ENCODE measurements around the gene RBFOX1. TPM values are rescaled to one million over a fixed set of nuclear protein-coding genes. Genes with fewer than 3 reads are reported as not detected.

RBFOX1 gene
- not detected in 2 replicates for total RNA-seq

- Mint-ChIP-seq H3K27me3 (no peaks in the 10 kb centered on the region), H3K27ac (no peak within 1 kb of the TSS), H3K4me3 (no peak within 1 kb of the TSS), H3K36me3 (ENCODE audit: low read depth) (no peaks in the 10 kb centered on the region), H3K9me3 (peaks cover 10% of the 10 kb centered on the region), H3K4me1 (no peaks in the 10 kb centered on the region)
- no peak for DNase-seq
- intact Hi-C loops (cut with micrococcal nuclease), result no loop called here
Measured at GRCh38 chr16:7332611-7333010, at the start of gene RBFOX1. RBFOX1 (plus strand) TSS chr16:7332845.

GRCh38 chr16:7284780-7285179 is 47.9 kb upstream of the RBFOX1 start:
- Mint-ChIP-seq H3K27ac (no peak overlapping the region), H3K4me1 (no peaks in the 10 kb centered on the region), H3K36me3 (ENCODE audit: low read depth) (no peaks in the 10 kb centered on the region), H3K27me3 (no peaks in the 10 kb centered on the region), H3K9me3 (peaks cover 20% of the 10 kb centered on the region), H3K4me3 (no peak overlapping the region)
- DNase-seq, result no peak
- intact Hi-C loops (cut with micrococcal nuclease), result no loop called here

GRCh38 chr16:7285520-7285919 is 47.1 kb upstream of the RBFOX1 start:
- intact Hi-C loops (cut with micrococcal nuclease), result no loop called here
- H3K9me3 Mint-ChIP-seq, result peaks cover 20% of the 10 kb centered on the region
- H3K4me3 Mint-ChIP-seq, result no peak overlapping the region
- H3K27ac Mint-ChIP-seq, result no peak overlapping the region
- H3K27me3 Mint-ChIP-seq, result no peaks in the 10 kb centered on the region
- no peaks in the 10 kb centered on the region for H3K4me1 Mint-ChIP-seq
- no peaks in the 10 kb centered on the region for H3K36me3 Mint-ChIP-seq (ENCODE audit: low read depth)
- no peak for DNase-seq

GRCh38 chr16:7289299-7289698 is 43.3 kb upstream of the RBFOX1 start:
- Mint-ChIP-seq H3K4me1 (no peaks in the 10 kb centered on the region), H3K36me3 (ENCODE audit: low read depth) (no peaks in the 10 kb centered on the region), H3K27ac (no peak overlapping the region), H3K4me3 (no peak overlapping the region), H3K27me3 (no peaks in the 10 kb centered on the region), H3K9me3 (peaks cover 8% of the 10 kb centered on the region)
- intact Hi-C loops (cut with micrococcal nuclease), result no loop called here
- DNase-seq, result no peak

GRCh38 chr16:7290682-7291081 is 42.0 kb upstream of the RBFOX1 start:
- H3K4me3 Mint-ChIP-seq, result no peak overlapping the region
- peaks cover 8% of the 10 kb centered on the region for H3K9me3 Mint-ChIP-seq

GRCh38 chr16:7294020-7294419 is 38.6 kb upstream of the RBFOX1 start:
- Mint-ChIP-seq H3K4me3 (no peak overlapping the region), H3K36me3 (ENCODE audit: low read depth) (no peaks in the 10 kb centered on the region), H3K27me3 (no peaks in the 10 kb centered on the region), H3K9me3 (peaks cover 7% of the 10 kb centered on the region), H3K27ac (no peak overlapping the region), H3K4me1 (no peaks in the 10 kb centered on the region)
- DNase-seq, result no peak
- intact Hi-C loops (cut with micrococcal nuclease), result no loop called here

More at GRCh38 chr16:7290682-7291081, 42.0 kb upstream of the RBFOX1 start:
- Mint-ChIP-seq H3K27ac (no peak overlapping the region), H3K36me3 (ENCODE audit: low read depth) (no peaks in the 10 kb centered on the region), H3K4me1 (no peaks in the 10 kb centered on the region), H3K27me3 (no peaks in the 10 kb centered on the region)
- intact Hi-C loops (cut with micrococcal nuclease), result no loop called here
- no peak for DNase-seq

- Mint-ChIP-seq H3K36me3 (ENCODE audit: low read depth) (no peaks in the 10 kb centered on the region), H3K4me1 (no peaks in the 10 kb centered on the region), H3K27ac (no peak overlapping the region), H3K4me3 (no peak overlapping the region), H3K9me3 (peaks cover 8% of the 10 kb centered on the region), H3K27me3 (peaks cover 9% of the 10 kb centered on the region)
- no peak for DNase-seq
- intact Hi-C loops (cut with micrococcal nuclease), result no loop called here
Measured at GRCh38 chr16:7303052-7303610, 29.5 kb upstream of the RBFOX1 start.

GRCh38 chr16:7303660-7304200 is 28.9 kb upstream of the RBFOX1 start:
- Mint-ChIP-seq H3K4me3 (no peak overlapping the region), H3K27ac (no peak overlapping the region), H3K4me1 (no peaks in the 10 kb centered on the region), H3K27me3 (peaks cover 9% of the 10 kb centered on the region), H3K9me3 (peaks cover 8% of the 10 kb centered on the region), H3K36me3 (ENCODE audit: low read depth) (no peaks in the 10 kb centered on the region)
- intact Hi-C loops (cut with micrococcal nuclease), result no loop called here
- no peak for DNase-seq

- intact Hi-C loops (cut with micrococcal nuclease), result no loop called here
- DNase-seq, result no peak
- Mint-ChIP-seq H3K36me3 (ENCODE audit: low read depth) (no peaks in the 10 kb centered on the region), H3K9me3 (peaks cover 8% of the 10 kb centered on the region), H3K27me3 (peaks cover 9% of the 10 kb centered on the region), H3K4me3 (no peak overlapping the region), H3K4me1 (no peaks in the 10 kb centered on the region), H3K27ac (no peak overlapping the region)
Measured at GRCh38 chr16:7304279-7304678, 28.4 kb upstream of the RBFOX1 start.

- intact Hi-C loops (cut with micrococcal nuclease), result no loop called here
- no peak overlapping the region for H3K27ac Mint-ChIP-seq
- no peaks in the 10 kb centered on the region for H3K4me1 Mint-ChIP-seq
- peaks cover 8% of the 10 kb centered on the region for H3K9me3 Mint-ChIP-seq
- peaks cover 9% of the 10 kb centered on the region for H3K27me3 Mint-ChIP-seq
- no peak for DNase-seq
- H3K4me3 Mint-ChIP-seq, result no peak overlapping the region
- H3K36me3 Mint-ChIP-seq (ENCODE audit: low read depth), result no peaks in the 10 kb centered on the region
Measured at GRCh38 chr16:7304958-7305357, 27.7 kb upstream of the RBFOX1 start.

GRCh38 chr16:7313170-7313569 is 19.5 kb upstream of the RBFOX1 start:
- Mint-ChIP-seq H3K4me1 (no peaks in the 10 kb centered on the region), H3K27ac (no peak overlapping the region), H3K4me3 (no peak overlapping the region), H3K9me3 (peaks cover 3% of the 10 kb centered on the region), H3K36me3 (ENCODE audit: low read depth) (no peaks in the 10 kb centered on the region), H3K27me3 (no peaks in the 10 kb centered on the region)
- DNase-seq, result no peak
- intact Hi-C loops (cut with micrococcal nuclease), result no loop called here

GRCh38 chr16:7314163-7314562 is 18.5 kb upstream of the RBFOX1 start:
- Mint-ChIP-seq H3K27me3 (no peaks in the 10 kb centered on the region), H3K36me3 (ENCODE audit: low read depth) (no peaks in the 10 kb centered on the region), H3K4me3 (no peak overlapping the region), H3K9me3 (peaks cover 3% of the 10 kb centered on the region), H3K4me1 (no peaks in the 10 kb centered on the region), H3K27ac (no peak overlapping the region)
- DNase-seq, result no peak
- intact Hi-C loops (cut with micrococcal nuclease), result no loop called here

GRCh38 chr16:7315813-7316212 is 16.8 kb upstream of the RBFOX1 start:
- no peak overlapping the region for H3K27ac Mint-ChIP-seq
- no peak overlapping the region for H3K4me3 Mint-ChIP-seq
- H3K36me3 Mint-ChIP-seq (ENCODE audit: low read depth), result no peaks in the 10 kb centered on the region
- H3K27me3 Mint-ChIP-seq, result no peaks in the 10 kb centered on the region
- H3K9me3 Mint-ChIP-seq, result peaks cover 7% of the 10 kb centered on the region
- no peaks in the 10 kb centered on the region for H3K4me1 Mint-ChIP-seq
- no peak for DNase-seq
- intact Hi-C loops (cut with micrococcal nuclease), result no loop called here

- Mint-ChIP-seq H3K4me3 (no peak overlapping the region), H3K4me1 (no peaks in the 10 kb centered on the region), H3K27ac (no peak overlapping the region), H3K27me3 (no peaks in the 10 kb centered on the region), H3K9me3 (peaks cover 7% of the 10 kb centered on the region), H3K36me3 (ENCODE audit: low read depth) (no peaks in the 10 kb centered on the region)
- no peak for DNase-seq
- intact Hi-C loops (cut with micrococcal nuclease), result no loop called here
Measured at GRCh38 chr16:7316281-7316888, 16.3 kb upstream of the RBFOX1 start.

GRCh38 chr16:7317982-7318381 is 14.7 kb upstream of the RBFOX1 start:
- Mint-ChIP-seq H3K27ac (no peak overlapping the region), H3K36me3 (ENCODE audit: low read depth) (no peaks in the 10 kb centered on the region), H3K9me3 (peaks cover 7% of the 10 kb centered on the region), H3K27me3 (no peaks in the 10 kb centered on the region), H3K4me3 (no peak overlapping the region), H3K4me1 (no peaks in the 10 kb centered on the region)
- no peak for DNase-seq
- intact Hi-C loops (cut with micrococcal nuclease), result no loop called here
